Neural cell (in vitro differentiated cells): ENCODE data around the gene AXIN1.

Experiments used
- MXI1 ChIP-seq: fragments of 450-650 bp; conservative IDR thresholded peaks from 2 replicates; pipeline ENCODE4 v1.6.1; 2014; ENCODE audit warnings: antibody characterized with exemption, mild to moderate bottlenecking; ENCODE audit not compliant: poor library complexity, severe bottlenecking
- TF ChIP-seq, protein P1 (sequence below): fragments of 450-650 bp; IDR thresholded peaks from 2 replicates; pipeline ENCODE4 v1.5.1; 2014; ENCODE audit warnings: antibody characterized with exemption, mild to moderate bottlenecking, moderate library complexity; ENCODE audit not compliant: poor library complexity, severe bottlenecking
- TF ChIP-seq, protein P2 (sequence below): IDR thresholded peaks from 2 replicates; pipeline ENCODE4 v1.6.1; 2012; ENCODE audit warnings: borderline replicate concordance

DNA sequence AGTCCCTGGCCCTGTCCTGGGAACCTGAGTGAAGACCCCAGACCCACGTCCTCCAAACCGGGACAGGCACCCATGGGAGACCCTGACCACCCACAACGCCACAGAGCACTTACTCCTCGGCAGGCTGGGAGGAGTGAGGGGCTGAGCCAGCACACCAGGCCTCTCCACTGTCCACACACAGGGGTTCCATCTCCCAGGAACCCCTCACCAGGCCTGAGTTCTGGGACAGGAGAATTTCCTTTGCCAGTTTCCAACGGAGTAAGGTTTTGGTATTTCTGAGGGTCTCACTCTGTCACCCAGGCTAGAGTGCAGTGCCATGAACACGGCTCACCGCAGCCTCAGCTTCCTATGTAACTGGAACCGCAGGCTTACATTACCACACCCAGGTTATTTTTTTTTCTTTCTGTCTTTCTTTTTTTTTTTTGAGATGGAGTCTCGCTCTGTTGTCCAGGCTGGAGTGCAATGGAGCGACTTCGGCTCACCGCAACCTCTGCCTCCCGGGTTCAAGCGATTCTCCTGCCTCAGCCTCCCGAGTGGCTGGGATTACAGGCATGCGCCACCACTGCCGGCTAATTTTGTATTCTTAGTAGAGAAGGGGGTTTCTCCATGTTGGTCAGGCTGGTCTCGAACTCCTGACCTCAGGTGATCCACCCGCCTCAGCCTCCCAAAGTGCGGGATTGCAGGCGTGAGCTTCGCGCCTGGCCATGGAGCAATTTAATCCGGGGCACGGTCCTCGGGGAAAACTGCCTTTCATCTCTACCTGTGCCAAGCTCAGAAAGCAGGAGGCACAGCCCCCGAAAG lies 27.6 kb upstream of the AXIN1 start:
- TF ChIP-seq, protein P1, sequence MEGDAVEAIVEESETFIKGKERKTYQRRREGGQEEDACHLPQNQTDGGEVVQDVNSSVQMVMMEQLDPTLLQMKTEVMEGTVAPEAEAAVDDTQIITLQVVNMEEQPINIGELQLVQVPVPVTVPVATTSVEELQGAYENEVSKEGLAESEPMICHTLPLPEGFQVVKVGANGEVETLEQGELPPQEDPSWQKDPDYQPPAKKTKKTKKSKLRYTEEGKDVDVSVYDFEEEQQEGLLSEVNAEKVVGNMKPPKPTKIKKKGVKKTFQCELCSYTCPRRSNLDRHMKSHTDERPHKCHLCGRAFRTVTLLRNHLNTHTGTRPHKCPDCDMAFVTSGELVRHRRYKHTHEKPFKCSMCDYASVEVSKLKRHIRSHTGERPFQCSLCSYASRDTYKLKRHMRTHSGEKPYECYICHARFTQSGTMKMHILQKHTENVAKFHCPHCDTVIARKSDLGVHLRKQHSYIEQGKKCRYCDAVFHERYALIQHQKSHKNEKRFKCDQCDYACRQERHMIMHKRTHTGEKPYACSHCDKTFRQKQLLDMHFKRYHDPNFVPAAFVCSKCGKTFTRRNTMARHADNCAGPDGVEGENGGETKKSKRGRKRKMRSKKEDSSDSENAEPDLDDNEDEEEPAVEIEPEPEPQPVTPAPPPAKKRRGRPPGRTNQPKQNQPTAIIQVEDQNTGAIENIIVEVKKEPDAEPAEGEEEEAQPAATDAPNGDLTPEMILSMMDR: no peak
- TF ChIP-seq, protein P2, sequence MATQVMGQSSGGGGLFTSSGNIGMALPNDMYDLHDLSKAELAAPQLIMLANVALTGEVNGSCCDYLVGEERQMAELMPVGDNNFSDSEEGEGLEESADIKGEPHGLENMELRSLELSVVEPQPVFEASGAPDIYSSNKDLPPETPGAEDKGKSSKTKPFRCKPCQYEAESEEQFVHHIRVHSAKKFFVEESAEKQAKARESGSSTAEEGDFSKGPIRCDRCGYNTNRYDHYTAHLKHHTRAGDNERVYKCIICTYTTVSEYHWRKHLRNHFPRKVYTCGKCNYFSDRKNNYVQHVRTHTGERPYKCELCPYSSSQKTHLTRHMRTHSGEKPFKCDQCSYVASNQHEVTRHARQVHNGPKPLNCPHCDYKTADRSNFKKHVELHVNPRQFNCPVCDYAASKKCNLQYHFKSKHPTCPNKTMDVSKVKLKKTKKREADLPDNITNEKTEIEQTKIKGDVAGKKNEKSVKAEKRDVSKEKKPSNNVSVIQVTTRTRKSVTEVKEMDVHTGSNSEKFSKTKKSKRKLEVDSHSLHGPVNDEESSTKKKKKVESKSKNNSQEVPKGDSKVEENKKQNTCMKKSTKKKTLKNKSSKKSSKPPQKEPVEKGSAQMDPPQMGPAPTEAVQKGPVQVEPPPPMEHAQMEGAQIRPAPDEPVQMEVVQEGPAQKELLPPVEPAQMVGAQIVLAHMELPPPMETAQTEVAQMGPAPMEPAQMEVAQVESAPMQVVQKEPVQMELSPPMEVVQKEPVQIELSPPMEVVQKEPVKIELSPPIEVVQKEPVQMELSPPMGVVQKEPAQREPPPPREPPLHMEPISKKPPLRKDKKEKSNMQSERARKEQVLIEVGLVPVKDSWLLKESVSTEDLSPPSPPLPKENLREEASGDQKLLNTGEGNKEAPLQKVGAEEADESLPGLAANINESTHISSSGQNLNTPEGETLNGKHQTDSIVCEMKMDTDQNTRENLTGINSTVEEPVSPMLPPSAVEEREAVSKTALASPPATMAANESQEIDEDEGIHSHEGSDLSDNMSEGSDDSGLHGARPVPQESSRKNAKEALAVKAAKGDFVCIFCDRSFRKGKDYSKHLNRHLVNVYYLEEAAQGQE: no peak
- no peak for TF ChIP-seq MXI1
